ENCODE measurements around the gene RPSA. TPM values are rescaled to one million over a fixed set of nuclear protein-coding genes. Genes with fewer than 3 reads are reported as not detected.
A peak's percentile ranks its signal among the peaks of the same experiment; 100 is the strongest.

The RPSA gene
- total RNA-seq, 2 experiments from 2014 or later, result 3,309 to 3,414 TPM

- H3K36me3 Mint-ChIP-seq (ENCODE audit: low read depth), result peaks cover 45% of the 10 kb centered on the region
- peaks cover 6% of the 10 kb centered on the region for H3K4me1 Mint-ChIP-seq (ENCODE audit: low read depth)
- no peaks in the 10 kb centered on the region for H3K27me3 Mint-ChIP-seq (ENCODE audit: low read depth)
- CTCF ChIA-PET, result interaction anchor here (0.8 kb wide), 1 partner anchor 102 kb away, joined by 3 read pairs; no protein-coding TSS in a partner anchor
- intact Hi-C loops (cut with micrococcal nuclease), result no loop called here
- DNase-seq, result no peak
- peak overlapping the region; percentile 24 for H3K27ac Mint-ChIP-seq
- H3K4me3 Mint-ChIP-seq, result no peak overlapping the region
- H3K9me3 Mint-ChIP-seq, result no peaks in the 10 kb centered on the region
Observed at GRCh38 chr3:39398700-39399099, 7.8 kb upstream of the RPSA start.

- CTCF ChIA-PET, result interaction anchor here (0.6 kb wide), 1 partner anchor 84 kb away, joined by 3 read pairs; no protein-coding TSS in a partner anchor
- intact Hi-C loops (cut with micrococcal nuclease), result no loop called here
Observed at GRCh38 chr3:39401983-39402382, 4.5 kb upstream of the RPSA start.

GRCh38 chr3:39404943-39405686 lies 1.4 kb upstream of the RPSA start:
- Mint-ChIP-seq H3K27me3 (ENCODE audit: low read depth) (no peaks in the 10 kb centered on the region), H3K4me1 (ENCODE audit: low read depth) (peaks cover 29% of the 10 kb centered on the region), H3K4me3 (no peak overlapping the region), H3K9me3 (no peaks in the 10 kb centered on the region), H3K27ac (peak overlapping the region; percentile 96), H3K36me3 (ENCODE audit: low read depth) (peaks cover 45% of the 10 kb centered on the region)
- DNase-seq, result no peak
- CTCF ChIA-PET, result interaction anchor here (0.6 to 1.1 kb wide), 7 partner anchors 17 to 1079 kb away, joined by 3 to 5 read pairs (median 4); no protein-coding TSS in a partner anchor
- intact Hi-C loops (cut with micrococcal nuclease), result loop anchor here (5.0 kb wide), 1 partner anchor 787 kb away; no protein-coding TSS in a partner anchor

More at GRCh38 chr3:39401983-39402382, 4.5 kb upstream of the RPSA start:
- H3K27me3 Mint-ChIP-seq (ENCODE audit: low read depth), result no peaks in the 10 kb centered on the region
- no peak overlapping the region for H3K4me3 Mint-ChIP-seq
- H3K27ac Mint-ChIP-seq, result no peak overlapping the region
- peaks cover 11% of the 10 kb centered on the region for H3K4me1 Mint-ChIP-seq (ENCODE audit: low read depth)
- H3K9me3 Mint-ChIP-seq, result no peaks in the 10 kb centered on the region
- DNase-seq, result no peak
- H3K36me3 Mint-ChIP-seq (ENCODE audit: low read depth), result peaks cover 29% of the 10 kb centered on the region

GRCh38 chr3:39405687-39406367 lies 693 bp upstream of the RPSA start:
- intact Hi-C loops (cut with micrococcal nuclease), result loop anchor here (1.0 to 5.0 kb wide), 11 partner anchors 23 to 1793 kb away; partner anchors contain the start of genes CTNNB1, EIF1B, SCN11A and SLC25A38
- DNase-seq, result no peak
- CTCF ChIA-PET, result interaction anchor here (0.7 to 3.0 kb wide), 3 partner anchors 18 to 114 kb away, joined by 3 to 12 read pairs (median 5); no protein-coding TSS in a partner anchor
- H3K9me3 Mint-ChIP-seq, result no peaks in the 10 kb centered on the region
- peak overlapping the region; percentile 94 for H3K4me3 Mint-ChIP-seq
- no peaks in the 10 kb centered on the region for H3K27me3 Mint-ChIP-seq (ENCODE audit: low read depth)
- H3K27ac Mint-ChIP-seq, result peak overlapping the region; percentile 96
- H3K36me3 Mint-ChIP-seq (ENCODE audit: low read depth), result peaks cover 46% of the 10 kb centered on the region
- peaks cover 34% of the 10 kb centered on the region for H3K4me1 Mint-ChIP-seq (ENCODE audit: low read depth)

GRCh38 chr3:39407259-39407629 lies 724 bp downstream of the RPSA start:
- no peak for DNase-seq
- Mint-ChIP-seq H3K4me1 (ENCODE audit: low read depth) (peaks cover 38% of the 10 kb centered on the region), H3K4me3 (peak overlapping the region; percentile 94), H3K9me3 (no peaks in the 10 kb centered on the region), H3K27ac (peak overlapping the region; percentile 96), H3K36me3 (ENCODE audit: low read depth) (peaks cover 53% of the 10 kb centered on the region), H3K27me3 (ENCODE audit: low read depth) (no peaks in the 10 kb centered on the region)
- CTCF ChIA-PET, result interaction anchor here (0.7 to 3.0 kb wide), 5 partner anchors 9 to 115 kb away, joined by 3 to 12 read pairs (median 6); no protein-coding TSS in a partner anchor
- intact Hi-C loops (cut with micrococcal nuclease), result loop anchor here (2.0 to 5.0 kb wide), 3 partner anchors 232 to 1792 kb away; partner anchors contain the start of gene CTNNB1

- Mint-ChIP-seq H3K4me3 (peak overlapping the region; percentile 94), H3K4me1 (ENCODE audit: low read depth) (peaks cover 38% of the 10 kb centered on the region)
Observed at GRCh38 chr3:39407773-39408492, 1.4 kb downstream of the RPSA start.

GRCh38 chr3:39408493-39409372 lies 2.2 kb downstream of the RPSA start:
- H3K9me3 Mint-ChIP-seq, result no peaks in the 10 kb centered on the region

More at GRCh38 chr3:39407773-39408492, 1.4 kb downstream of the RPSA start:
- peak overlapping the region; percentile 96 for H3K27ac Mint-ChIP-seq
- intact Hi-C loops (cut with micrococcal nuclease), result loop anchor here (2.0 to 5.0 kb wide), 3 partner anchors 231 to 1791 kb away; partner anchors contain the start of gene CTNNB1
- H3K9me3 Mint-ChIP-seq, result no peaks in the 10 kb centered on the region
- CTCF ChIA-PET, result interaction anchor here (1.4 to 3.0 kb wide), 3 partner anchors 9 to 116 kb away, joined by 3 to 12 read pairs (median 10); no protein-coding TSS in a partner anchor
- DNase-seq, result no peak
- peaks cover 60% of the 10 kb centered on the region for H3K36me3 Mint-ChIP-seq (ENCODE audit: low read depth)
- H3K27me3 Mint-ChIP-seq (ENCODE audit: low read depth), result no peaks in the 10 kb centered on the region

GRCh38 chr3:39409514-39410136 lies 3.1 kb downstream of the RPSA start:
- no peak for DNase-seq
- CTCF ChIA-PET, result no interaction called here
- Mint-ChIP-seq H3K27ac (peak overlapping the region; percentile 70), H3K27me3 (ENCODE audit: low read depth) (no peaks in the 10 kb centered on the region), H3K4me3 (peak overlapping the region; percentile 94), H3K36me3 (ENCODE audit: low read depth) (peaks cover 63% of the 10 kb centered on the region), H3K4me1 (ENCODE audit: low read depth) (peaks cover 38% of the 10 kb centered on the region), H3K9me3 (no peaks in the 10 kb centered on the region)
- intact Hi-C loops (cut with micrococcal nuclease), result loop anchor here (5.0 kb wide), 1 partner anchor 783 kb away; no protein-coding TSS in a partner anchor

More at GRCh38 chr3:39408493-39409372, 2.2 kb downstream of the RPSA start:
- Mint-ChIP-seq H3K4me3 (peak overlapping the region; percentile 94), H3K4me1 (ENCODE audit: low read depth) (peaks cover 38% of the 10 kb centered on the region), H3K36me3 (ENCODE audit: low read depth) (peaks cover 63% of the 10 kb centered on the region), H3K27ac (peak overlapping the region; percentile 96), H3K27me3 (ENCODE audit: low read depth) (no peaks in the 10 kb centered on the region)
- DNase-seq, result no peak
- CTCF ChIA-PET, result interaction anchor here (2.1 to 3.0 kb wide), 2 partner anchors 8 to 117 kb away, joined by 10 to 12 read pairs; no protein-coding TSS in a partner anchor
- intact Hi-C loops (cut with micrococcal nuclease), result loop anchor here (5.0 kb wide), 1 partner anchor 784 kb away; no protein-coding TSS in a partner anchor

- Mint-ChIP-seq H3K27me3 (ENCODE audit: low read depth) (no peaks in the 10 kb centered on the region), H3K36me3 (ENCODE audit: low read depth) (peaks cover 63% of the 10 kb centered on the region), H3K4me1 (ENCODE audit: low read depth) (peaks cover 34% of the 10 kb centered on the region), H3K4me3 (no peak overlapping the region), H3K9me3 (no peaks in the 10 kb centered on the region), H3K27ac (peak overlapping the region; percentile 76)
- intact Hi-C loops (cut with micrococcal nuclease), result no loop called here
- CTCF ChIA-PET, result interaction anchor here (0.6 kb wide), 1 partner anchor 47 kb away, joined by 3 read pairs; no protein-coding TSS in a partner anchor
- DNase-seq, result no peak
Observed at GRCh38 chr3:39410893-39411292, 4.4 kb downstream of the RPSA start.

- Mint-ChIP-seq H3K27ac (peak overlapping the region; percentile 33), H3K4me3 (no peak overlapping the region), H3K4me1 (ENCODE audit: low read depth) (peaks cover 31% of the 10 kb centered on the region), H3K36me3 (ENCODE audit: low read depth) (peaks cover 52% of the 10 kb centered on the region), H3K27me3 (ENCODE audit: low read depth) (no peaks in the 10 kb centered on the region), H3K9me3 (no peaks in the 10 kb centered on the region)
- intact Hi-C loops (cut with micrococcal nuclease), result no loop called here
- no peak for DNase-seq
- CTCF ChIA-PET, result interaction anchor here (1.1 to 1.7 kb wide), 3 partner anchors 23 to 34 kb away, joined by 3 to 6 read pairs (median 4); no protein-coding TSS in a partner anchor
Observed at GRCh38 chr3:39412668-39413260, 6.2 kb downstream of the RPSA start.
